GM19468 (cell line): Measurements from ENCODE around the gene PDE8B.

Experiments used
- ATAC-seq: cut with Tn5 transposase; IDR thresholded peaks from one replicate; pipeline ENCODE4 v1.9.1; 2021; ENCODE audit warnings: mild to moderate bottlenecking, moderate library complexity, moderate number of reproducible peaks; ENCODE audit not compliant: unreplicated experiment; ENCODE audit errors: extremely low read depth

The PDE8B gene

GRCh38 chr5:77316871-77317661 is 106.6 kb downstream of the PDE8B start:
- ATAC-seq: no peak

GRCh38 chr5:77318060-77318459 is 107.6 kb downstream of the PDE8B start:
- ATAC-seq: no peak

- ATAC-seq: no peak
These were observed 108.8 kb downstream of the PDE8B start for GRCh38 chr5:77319117-77319804.

DNA sequence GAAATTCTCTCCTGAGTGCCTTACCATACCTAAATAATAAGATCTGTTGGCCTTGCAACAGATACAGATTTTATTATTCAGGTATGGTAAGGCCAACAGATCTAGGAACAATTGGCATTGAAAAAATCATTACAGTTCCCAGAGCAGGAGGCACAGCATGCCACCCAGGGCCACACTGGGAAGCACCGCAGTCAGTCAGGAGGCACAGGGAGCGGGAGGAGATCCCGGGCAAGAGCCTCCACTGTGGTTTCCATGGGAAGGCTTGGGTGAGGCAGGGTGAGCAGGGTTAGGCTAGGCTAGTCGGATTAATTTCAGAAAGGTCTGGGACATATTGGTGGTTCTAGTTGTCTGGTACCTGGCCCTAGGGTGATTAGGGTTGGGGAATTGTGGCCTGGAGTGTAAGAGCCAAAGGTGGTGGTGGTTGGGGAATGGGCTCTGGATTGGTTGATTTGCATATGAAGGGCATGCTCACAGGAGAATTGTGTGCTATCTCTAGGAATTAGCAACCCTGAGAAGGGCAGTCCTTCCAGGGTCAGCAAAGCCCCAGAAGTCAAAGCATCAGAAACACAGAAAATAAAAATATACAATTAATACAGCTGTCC is 111.4 kb downstream of the PDE8B start:
- ATAC-seq: no peak

DNA sequence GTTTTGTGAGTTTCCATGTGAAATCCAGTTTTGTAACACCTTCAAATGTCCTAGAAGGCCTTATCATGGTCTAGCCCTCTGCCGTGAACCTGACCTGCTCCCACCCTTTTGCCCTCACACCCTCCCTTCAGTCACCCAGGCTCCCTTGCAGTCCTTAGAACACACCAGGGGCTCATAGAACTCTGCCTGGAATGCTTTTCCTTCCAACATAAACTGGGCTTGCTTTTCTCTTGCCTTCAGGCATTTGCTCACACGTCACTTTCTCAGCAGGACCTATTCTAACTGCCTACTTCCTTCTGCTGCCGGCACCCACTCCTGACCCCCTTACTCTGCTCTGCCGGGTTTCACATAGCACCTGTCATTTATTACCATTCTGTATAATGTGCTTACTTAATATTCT is 111.9 kb downstream of the PDE8B start:
- ATAC-seq: no peak

DNA sequence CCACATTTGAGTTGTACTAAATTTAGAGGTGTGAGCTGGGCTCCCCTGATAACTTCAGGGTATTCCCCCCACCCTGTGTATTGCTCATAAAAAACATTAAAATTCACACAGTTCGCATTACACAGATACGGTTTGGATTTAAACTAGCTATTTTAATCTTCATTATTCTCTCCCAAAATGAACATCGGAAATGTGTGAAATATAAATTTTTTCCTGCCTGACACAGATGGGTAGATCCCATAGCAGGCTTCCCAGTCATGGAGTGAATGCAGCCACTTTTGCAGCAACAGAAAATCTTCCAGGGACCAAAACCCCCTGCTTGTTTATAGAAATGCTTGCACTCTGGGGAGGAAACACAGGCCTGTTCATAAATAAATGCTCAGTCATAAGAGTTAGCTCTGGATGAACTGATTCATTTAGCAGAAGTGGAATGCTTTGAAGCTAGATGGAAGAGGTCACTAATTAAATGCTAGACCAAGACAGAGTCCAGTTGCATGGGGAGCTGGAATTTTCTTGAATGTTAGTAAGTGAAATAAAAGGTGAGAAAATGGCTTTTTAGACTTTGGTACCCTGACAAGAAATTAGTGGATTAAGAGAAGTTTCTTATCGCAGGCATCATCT is 115.6 kb downstream of the PDE8B start:
- no peak for ATAC-seq

GRCh38 chr5:77326986-77327734 is 116.7 kb downstream of the PDE8B start:
- ATAC-seq: no peak

DNA sequence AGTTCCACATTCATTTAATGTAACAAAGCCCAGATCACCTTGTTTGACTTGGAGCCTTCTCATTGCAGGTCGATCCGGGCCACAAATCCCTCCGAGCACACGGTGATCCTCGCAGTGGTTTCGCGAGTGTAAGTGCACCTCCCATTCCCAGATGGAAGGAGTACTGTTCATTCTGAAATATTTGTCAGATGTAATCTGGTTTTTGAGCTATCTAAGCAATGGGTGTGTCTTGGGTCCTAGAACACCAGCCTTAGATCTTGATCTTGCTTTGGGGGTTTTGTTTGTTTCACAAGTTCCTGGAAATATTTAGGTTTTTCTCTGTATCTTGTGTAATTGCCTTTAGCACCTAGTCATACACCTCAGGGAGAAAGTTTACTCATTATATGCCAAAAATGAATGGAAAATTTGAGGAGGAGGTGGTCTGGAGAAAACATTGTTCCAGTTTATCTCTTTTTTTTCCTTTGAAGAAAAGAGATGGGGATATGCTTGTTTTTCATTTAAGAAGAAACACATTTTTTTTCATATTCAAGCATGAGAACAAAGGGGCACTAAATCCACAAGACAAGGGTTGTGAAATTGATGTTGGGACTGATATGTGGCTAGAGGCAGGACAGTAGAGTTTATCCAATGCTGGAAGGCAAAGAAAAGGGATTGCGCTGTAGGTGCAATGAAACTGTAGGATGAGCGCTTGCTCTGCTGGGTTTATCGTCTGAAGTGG is 118.6 kb downstream of the PDE8B start:
- ATAC-seq: no peak

- no peak for ATAC-seq
These were observed 119.4 kb downstream of the PDE8B start for GRCh38 chr5:77329664-77330430.

DNA sequence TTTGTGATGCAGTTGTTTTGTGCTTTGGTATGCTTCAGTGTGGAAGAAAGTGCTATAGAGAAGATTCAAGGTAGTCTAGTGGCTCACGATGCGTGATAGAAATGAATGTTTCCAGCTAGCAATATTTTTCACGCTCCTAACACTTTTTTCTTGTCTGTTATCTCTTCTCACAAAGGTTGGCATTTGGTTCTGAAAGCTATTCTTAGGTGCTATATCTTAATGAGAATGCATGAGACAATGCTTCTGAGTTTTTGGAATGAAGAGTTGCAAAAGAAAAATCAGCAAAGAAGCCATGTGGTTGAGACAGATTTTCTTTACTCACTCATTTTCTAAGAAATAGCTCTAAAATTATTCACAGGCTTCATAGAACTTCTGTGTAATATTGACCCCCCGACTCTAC is 122.6 kb downstream of the PDE8B start:
- no peak for ATAC-seq

DNA sequence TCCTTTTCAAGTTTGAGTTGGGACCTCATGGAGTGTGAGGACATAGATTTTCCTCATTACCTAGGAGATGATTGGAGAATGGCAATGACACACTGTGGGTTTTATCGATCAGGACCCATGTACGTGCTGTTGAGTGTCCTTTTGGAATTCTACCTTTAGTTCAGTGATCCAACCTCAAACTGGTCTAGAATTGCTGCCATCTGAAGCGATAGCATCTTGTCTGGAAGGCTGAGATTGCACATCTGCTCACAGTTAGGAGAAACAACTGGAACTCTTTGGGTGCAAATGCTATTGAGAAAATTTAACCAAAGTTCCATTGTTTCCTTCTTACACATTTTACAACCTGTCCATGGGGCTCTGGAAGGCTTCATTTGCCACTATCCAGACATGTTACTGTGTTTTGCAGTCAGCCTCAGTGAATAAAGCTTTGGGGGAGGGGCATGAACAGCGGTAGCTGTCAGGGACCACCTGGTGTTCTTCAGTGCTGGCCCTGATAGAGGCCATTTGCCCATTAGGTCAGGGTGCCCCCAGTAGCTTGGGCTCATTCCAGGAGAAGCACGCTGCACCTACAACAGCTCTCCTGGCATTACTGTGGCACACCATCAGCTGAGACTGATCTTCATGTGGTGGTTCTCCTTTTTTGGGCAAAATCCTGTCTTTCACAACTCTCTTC is 123.1 kb downstream of the PDE8B start:
- ATAC-seq: no peak

GRCh38 chr5:77337246-77337645 is 126.8 kb downstream of the PDE8B start:
- no peak for ATAC-seq

- ATAC-seq: no peak
These were observed 127.2 kb downstream of the PDE8B start for GRCh38 chr5:77337686-77338085.

GRCh38 chr5:77339337-77339890 is 128.9 kb downstream of the PDE8B start:
- ATAC-seq: no peak

- no peak for ATAC-seq
These were observed 132.7 kb downstream of the PDE8B start for GRCh38 chr5:77343165-77343564.

- ATAC-seq: no peak
These were observed 137.1 kb downstream of the PDE8B start for GRCh38 chr5:77347435-77348098.

- ATAC-seq: no peak
These were observed 142.8 kb downstream of the PDE8B start for GRCh38 chr5:77353251-77353650.

DNA sequence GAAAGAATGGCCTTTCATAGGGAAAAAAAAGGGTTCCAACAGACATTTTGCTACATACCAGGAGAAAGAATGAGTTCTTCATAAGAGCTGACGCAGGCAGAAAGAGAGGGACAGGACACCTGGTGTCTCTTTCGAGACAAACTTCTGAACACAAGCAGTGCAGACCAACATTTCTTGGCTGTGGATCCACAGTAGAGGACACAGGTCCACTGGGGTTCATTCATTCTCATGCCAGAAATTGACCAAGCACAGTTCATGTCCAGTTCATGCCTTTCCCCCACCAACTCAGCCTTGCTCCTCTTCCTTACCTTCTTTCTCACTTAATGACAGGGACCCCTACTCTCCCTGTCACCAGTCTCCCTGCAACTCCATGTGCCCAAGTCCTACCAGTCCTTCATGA is 144.0 kb downstream of the PDE8B start:
- ATAC-seq: no peak
